ENCODE results near the gene PHETA1. TPM values are rescaled to one million over a fixed set of nuclear protein-coding genes. Genes with fewer than 3 reads are reported as not detected.
"Not testable (repeated sequence)": the region's sequence is repeated elsewhere in the genome, so short reads cannot be mapped to it uniquely, and the experiment has no call there.

PHETA1 gene
- polyA plus RNA-seq, 1 experiment, result 5.3 TPM

- CTCF ChIA-PET, result interaction anchor here (0.5 to 10.0 kb wide), 61 partner anchors 11 to 984 kb away, joined by 3 to 260 read pairs (median 5); partner anchors contain the start of genes ACAD10, BRAP, PHETA1 and SH2B3
- peak; percentile 99 for TF ChIP-seq CTCF (IDR thresholded peaks at IDR 0.05; ENCODE audit: insufficient read depth, low read depth, low read length)
- Histone ChIP-seq H3K36me3 (ENCODE audit: control insufficient read depth, insufficient read depth, low read length) (no peaks in the 10 kb centered on the region), H3K27me3 (ENCODE audit: control insufficient read depth, insufficient read depth, low read length) (no peaks in the 10 kb centered on the region), H3K4me3 (ENCODE audit: low read depth, low read length) (peak overlapping the region; percentile 2; the same call in 1 of the 2 replicates)
- POLR2A ChIA-PET, result interaction anchor here (0.7 kb wide), 2 partner anchors 62 to 654 kb away, joined by 12 to 15 read pairs; partner anchors contain the start of gene PPP1CC
- DNase-seq (ENCODE audit: low read depth), result peak; percentile 49
Observed at GRCh38 chr12:111396726-111397445, 28.0 kb upstream of the PHETA1 start.

GRCh38 chr12:111396271-111396670 is 27.4 kb upstream of the PHETA1 start:
- not testable (repeated sequence) for H3K36me3 ChIP-seq (ENCODE audit: control insufficient read depth, insufficient read depth, low read length); DNase-seq (ENCODE audit: low read depth); H3K27me3 ChIP-seq (ENCODE audit: control insufficient read depth, insufficient read depth, low read length); H3K4me3 ChIP-seq (ENCODE audit: low read depth, low read length)
- CTCF ChIA-PET, result interaction anchor here (0.6 to 10.0 kb wide), 52 partner anchors 11 to 983 kb away, joined by 3 to 260 read pairs (median 6); partner anchors contain the start of genes ACAD10, BRAP, PHETA1 and SH2B3
- POLR2A ChIA-PET, result interaction anchor here (0.7 kb wide), 1 partner anchor 81 kb away, joined by 5 read pairs; no protein-coding TSS in a partner anchor

GRCh38 chr12:111395336-111396187 is 26.7 kb upstream of the PHETA1 start:
- H3K27me3 ChIP-seq (ENCODE audit: control insufficient read depth, insufficient read depth, low read length), result no peaks in the 10 kb centered on the region
- no peaks in the 10 kb centered on the region for H3K36me3 ChIP-seq (ENCODE audit: control insufficient read depth, insufficient read depth, low read length)
- POLR2A ChIA-PET, result interaction anchor here (0.7 kb wide), 1 partner anchor 82 kb away, joined by 5 read pairs; no protein-coding TSS in a partner anchor
- CTCF ChIA-PET, result interaction anchor here (0.6 to 10.0 kb wide), 25 partner anchors 11 to 982 kb away, joined by 3 to 260 read pairs (median 13); partner anchors contain the start of genes ACAD10, BRAP, PHETA1 and SH2B3
- no peak for DNase-seq (ENCODE audit: low read depth)
- no peak overlapping the region for H3K4me3 ChIP-seq (ENCODE audit: low read depth, low read length)
- no peak for TF ChIP-seq CTCF (IDR thresholded peaks at IDR 0.05; ENCODE audit: insufficient read depth, low read depth, low read length)

GRCh38 chr12:111394480-111394879 is 25.6 kb upstream of the PHETA1 start:
- CTCF ChIA-PET, result interaction anchor here (2.8 to 10.0 kb wide), 3 partner anchors 52 to 135 kb away, joined by 6 to 260 read pairs (median 86); no protein-coding TSS in a partner anchor

More at GRCh38 chr12:111394480-111394879, 25.6 kb upstream of the PHETA1 start:
- Histone ChIP-seq H3K4me3 (ENCODE audit: low read depth, low read length) (no peak overlapping the region), H3K36me3 (ENCODE audit: control insufficient read depth, insufficient read depth, low read length) (no peaks in the 10 kb centered on the region), H3K27me3 (ENCODE audit: control insufficient read depth, insufficient read depth, low read length) (no peaks in the 10 kb centered on the region)
- DNase-seq (ENCODE audit: low read depth), result no peak
- POLR2A ChIA-PET, result no interaction called here
- TF ChIP-seq CTCF (IDR thresholded peaks at IDR 0.05; ENCODE audit: insufficient read depth, low read depth, low read length), result no peak
